GM21423 (cell line): Measurements from ENCODE around the gene CXXC5.

Source experiments
- ATAC-seq: cut with Tn5 transposase; IDR thresholded peaks from one replicate; pipeline ENCODE4 v1.9.1; 2021; ENCODE audit warnings: mild to moderate bottlenecking, moderate library complexity; ENCODE audit not compliant: unreplicated experiment

The CXXC5 gene

GRCh38 chr5:139638090-139638735, 9.9 kb upstream of the CXXC5 start:
- no peak for ATAC-seq

DNA sequence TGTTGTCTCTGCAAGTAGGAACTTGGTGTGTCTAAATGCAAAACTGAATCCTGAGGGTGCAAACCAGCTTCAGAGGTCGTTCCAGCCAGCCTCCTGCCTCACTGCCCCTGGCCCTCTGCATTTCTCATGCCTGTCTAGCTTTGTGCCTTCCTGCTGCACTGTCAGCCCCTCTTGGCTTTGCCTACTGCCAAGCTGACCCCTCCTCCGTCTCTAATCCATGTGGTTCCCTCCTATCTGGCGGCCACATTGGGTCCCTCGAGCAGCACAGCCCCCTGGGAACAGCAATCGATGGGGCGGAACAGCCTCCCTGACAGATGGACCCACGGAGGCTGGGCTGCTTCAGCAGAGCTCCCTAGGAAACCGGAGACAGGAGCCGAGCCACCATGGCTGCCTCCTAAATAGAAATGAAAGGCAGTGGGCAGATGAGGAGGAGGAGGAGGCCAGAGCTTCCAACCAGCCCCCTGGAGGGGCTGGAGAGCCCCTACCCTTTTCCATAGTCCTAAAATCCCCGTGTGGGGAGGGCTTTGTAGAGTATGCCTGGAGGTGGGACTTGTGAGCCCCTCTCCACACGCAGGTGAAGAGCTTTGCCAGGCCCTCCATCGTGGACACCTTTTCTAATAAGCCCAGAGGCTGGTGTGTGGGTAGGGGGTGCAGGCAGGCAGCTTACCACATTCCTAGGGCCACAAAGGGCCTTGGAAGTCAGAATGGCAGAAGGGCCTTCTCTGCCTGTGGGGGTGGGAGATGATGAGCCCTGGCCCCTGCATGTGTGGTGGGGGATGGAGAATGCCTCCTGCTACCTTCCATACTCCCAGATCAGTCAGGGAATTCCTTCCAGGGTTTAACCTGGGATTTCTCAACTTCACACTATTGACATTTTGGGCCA, 9.2 kb upstream of the CXXC5 start:
- no peak for ATAC-seq

DNA sequence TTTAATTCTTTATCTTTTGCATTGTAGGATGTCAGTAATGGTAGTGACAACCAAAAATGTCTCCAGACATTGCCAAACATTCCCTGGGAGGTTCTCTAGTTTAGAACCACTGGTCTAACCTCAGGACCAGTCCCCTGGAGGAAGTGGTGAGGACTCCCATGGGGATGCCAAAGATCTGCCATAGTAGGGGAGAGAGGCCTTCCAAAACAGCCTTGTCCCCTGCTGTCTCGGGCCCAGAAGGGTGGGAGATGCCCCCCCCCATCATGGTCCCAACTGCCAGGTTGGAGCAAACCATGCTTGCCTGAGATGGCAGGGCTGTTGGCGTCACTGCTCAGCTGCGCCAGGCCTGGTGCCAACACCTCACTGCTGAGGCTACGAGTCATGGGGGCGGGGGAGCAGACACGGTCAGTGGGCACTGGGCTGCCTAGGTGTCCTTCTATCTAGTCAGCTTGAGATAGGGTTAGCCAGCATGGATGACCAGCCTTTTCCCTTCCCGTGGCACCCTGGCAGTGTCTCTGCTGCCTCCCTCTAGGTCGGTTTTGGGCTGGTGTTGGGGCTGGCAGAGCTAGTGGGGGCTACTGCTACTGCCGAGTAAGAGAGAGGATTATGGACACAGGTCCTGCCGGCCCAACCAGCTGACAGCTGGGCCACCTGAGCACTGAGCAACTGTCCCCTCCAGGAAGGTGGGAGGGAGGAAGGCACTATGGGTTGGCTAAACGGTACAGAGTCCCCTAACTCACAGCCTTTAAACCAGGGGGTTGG, 8.3 kb upstream of the CXXC5 start:
- no peak for ATAC-seq

GRCh38 chr5:139640421-139641115, 7.6 kb upstream of the CXXC5 start:
- ATAC-seq = no peak

DNA sequence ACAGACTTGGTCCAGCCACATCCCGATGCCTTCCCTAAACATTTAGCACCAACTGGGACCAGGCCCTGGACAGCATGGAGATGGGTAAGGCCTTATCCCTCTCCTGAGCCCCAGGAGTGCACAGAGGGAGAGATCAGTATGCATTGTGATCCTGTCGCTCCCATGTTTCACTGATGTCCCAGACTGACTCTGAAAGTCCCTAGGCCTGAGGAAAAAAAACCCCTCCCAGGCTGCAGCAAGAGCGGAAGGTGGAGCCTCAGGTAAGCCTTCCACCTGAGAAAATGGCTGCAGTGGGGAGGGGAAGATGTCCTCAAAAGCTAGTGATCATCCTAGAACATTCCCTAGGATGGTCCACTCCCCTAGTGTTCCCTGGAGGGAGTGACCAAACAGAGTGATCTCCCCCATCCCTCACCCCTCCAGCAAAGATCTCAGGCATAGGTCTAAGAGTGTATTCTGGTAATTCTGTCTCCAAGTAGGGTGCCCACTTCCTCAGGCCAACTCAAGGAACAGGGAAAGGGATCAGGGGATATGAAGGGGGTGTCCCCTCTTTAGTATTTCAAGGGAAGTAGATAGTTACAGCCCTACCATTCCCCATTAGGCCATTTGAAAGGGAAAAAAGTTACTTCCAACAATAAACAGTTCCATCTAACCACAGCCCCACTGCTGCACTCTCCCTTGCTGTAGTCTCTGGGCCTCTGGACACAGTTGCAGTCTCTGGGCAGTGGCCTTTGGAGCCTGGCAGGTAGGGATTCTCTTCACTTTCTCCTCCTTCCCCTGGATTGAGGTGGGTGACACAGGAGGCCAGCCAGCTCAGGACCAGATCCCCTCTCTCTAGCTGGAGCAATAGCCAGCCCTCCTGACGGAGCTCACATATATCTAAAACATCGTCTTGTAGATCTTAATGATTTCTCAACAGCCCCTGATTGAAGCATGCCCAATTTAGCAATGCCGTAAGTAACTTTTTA, 6.8 kb upstream of the CXXC5 start:
- ATAC-seq = no peak

- ATAC-seq = no peak
Measured at GRCh38 chr5:139642213-139642612, 5.9 kb upstream of the CXXC5 start.

DNA sequence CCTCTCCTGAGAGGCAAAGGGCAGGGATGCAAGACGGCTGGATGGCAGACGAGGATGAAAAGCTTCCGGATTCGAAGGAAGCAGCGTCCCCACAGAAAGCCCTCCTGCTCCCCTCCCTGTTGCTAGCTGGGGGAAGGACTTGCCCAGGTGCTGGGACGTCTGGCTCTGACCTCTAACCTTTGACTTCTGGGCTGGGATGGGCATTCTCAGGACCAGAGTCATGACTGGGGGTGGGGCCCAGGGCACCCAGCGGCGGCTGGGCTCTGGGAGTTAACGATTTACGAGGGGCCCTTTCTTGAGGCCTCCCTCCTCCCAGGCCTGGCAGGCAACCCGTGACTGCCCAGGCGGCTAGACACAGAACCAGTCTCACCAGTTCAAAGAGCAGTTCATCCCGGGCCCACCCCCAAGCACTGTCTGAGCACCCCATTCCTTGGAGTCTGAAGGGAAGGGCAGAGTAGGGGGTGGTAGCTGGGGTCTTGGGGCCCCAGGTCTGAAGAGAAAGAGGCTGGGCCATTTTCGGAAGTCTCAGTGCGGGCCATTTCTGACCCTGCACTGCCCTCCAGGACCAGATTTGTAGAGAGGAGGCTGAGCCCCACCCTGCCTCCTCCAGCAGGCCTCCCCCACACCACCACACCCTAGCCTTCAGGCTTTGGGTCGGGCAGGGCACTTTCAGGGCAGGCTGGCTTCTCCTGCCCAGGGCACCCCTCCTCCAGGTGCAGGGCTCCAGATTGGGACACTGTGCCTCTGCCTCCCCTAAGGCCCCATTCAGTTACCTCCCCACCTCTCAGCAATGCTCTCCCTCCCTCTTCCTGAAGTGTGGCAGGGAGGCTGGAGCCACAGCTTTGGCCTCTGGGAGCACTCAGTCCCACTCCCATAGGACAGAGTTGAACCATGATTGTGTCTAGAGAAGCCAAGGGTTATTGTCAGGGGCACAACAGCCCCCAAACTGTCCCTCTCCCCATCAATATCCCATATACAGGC, 5.0 kb upstream of the CXXC5 start:
- no peak for ATAC-seq

DNA sequence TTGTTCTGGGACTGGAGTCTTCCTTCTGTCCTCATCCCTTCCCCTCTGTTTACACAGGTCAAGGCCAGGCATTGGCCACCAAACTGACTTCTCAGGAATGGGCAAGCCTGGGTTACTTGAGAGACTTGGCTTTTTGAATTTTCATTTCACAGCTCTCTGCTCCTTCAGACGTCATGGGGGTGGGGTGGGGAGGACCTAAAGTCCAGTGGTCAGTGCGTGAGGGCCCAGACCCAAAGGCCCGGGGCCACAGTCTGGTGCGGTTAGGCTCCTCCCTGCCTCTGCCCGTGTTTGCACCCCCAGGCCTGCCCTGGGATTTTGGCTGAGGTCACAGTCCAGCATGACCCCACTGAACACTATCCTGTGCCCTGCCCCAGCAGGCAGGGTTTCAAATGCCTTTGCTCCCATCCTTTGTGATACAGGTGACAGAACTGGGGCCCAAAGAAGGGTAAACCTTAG, 4.1 kb upstream of the CXXC5 start:
- no peak for ATAC-seq

GRCh38 chr5:139644646-139645429, 3.3 kb upstream of the CXXC5 start:
- no peak for ATAC-seq

GRCh38 chr5:139645430-139645871, 2.7 kb upstream of the CXXC5 start:
- ATAC-seq = no peak

GRCh38 chr5:139646111-139646510, 2.0 kb upstream of the CXXC5 start:
- no peak for ATAC-seq

- no peak for ATAC-seq
Measured at GRCh38 chr5:139646912-139647505, 1.1 kb upstream of the CXXC5 start.

- no peak for ATAC-seq
Measured at GRCh38 chr5:139647506-139648204, 494 bp upstream of the CXXC5 start.

- no peak for ATAC-seq
Measured at GRCh38 chr5:139649082-139649991, 1.2 kb downstream of the CXXC5 start.

GRCh38 chr5:139650031-139650688, 2.0 kb downstream of the CXXC5 start:
- ATAC-seq = no peak
